HG03354 (cell line): ENCODE data around the gene RNF121.

Source experiments
- ATAC-seq: cut with Tn5 transposase; IDR thresholded peaks from one replicate; pipeline ENCODE4 v1.9.1; 2021; ENCODE audit warnings: mild to moderate bottlenecking; ENCODE audit not compliant: unreplicated experiment, poor library complexity, severe bottlenecking

RNF121 gene

DNA sequence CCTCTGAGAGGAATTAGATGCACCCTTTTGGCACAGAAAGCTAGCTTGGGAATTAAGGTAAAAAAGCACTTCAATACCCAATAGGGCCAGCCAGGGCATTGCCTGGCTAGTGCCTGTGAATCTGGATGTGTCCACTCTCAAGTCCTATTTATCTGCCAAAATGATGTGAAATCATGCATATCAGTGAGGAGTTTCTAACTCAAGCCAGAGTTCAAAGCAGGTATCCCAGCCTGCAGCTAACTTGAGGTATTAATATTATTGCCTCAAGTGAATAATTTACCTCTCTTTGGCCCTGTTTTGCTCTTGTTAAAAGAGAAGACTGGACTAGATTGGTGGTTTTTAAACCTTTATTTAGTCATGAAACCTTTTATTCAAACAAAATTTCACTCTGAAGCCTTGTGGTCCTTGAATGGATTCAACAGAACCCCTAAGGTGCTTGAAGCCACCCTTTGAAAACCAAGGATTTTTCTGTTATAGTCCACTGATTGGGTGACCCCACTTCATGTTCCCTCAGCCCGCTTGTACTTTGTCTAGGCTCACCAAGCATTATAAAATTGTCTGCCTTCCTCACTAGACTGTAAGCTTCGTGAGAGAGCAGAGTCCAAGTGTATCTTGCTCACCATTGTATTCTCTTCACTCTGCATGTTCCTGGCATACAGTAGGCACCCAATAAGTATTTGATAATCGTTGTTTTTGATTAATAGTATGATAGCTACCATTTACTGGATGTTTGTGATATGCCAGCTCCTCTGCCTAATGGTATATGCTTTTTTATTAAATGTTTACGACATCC is 4.5 kb downstream of the RNF121 start:
- ATAC-seq, result no peak

GRCh38 chr11:71934213-71934612 is 5.4 kb downstream of the RNF121 start:
- ATAC-seq, result no peak

DNA sequence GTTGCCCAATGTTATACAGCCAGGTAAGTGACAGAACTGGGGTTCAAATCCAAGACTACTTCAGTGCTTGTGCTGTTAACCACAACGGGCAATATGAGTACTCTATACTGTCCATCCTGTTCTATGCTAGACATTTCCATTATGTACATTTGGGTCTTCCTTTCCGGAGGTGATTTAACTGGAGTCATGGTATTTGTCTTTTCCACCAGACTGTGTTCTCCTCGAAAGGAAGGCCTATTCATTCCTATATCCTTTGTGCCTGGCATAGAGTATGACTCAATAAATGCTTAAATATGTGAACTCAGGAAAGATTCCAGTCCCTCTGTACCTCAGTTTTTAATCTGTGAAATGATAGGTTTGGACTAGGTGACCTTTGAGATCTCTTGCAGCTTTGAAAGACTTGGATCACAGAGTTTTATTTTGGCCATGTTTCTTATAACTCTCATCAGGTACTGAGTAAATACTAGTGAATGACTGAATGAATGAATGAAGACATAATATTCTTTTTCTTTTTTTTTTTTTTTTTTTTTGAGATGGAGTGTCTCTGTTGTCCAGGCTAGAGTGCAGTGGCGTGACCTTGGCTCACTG is 6.6 kb downstream of the RNF121 start:
- no peak for ATAC-seq

- ATAC-seq, result no peak
Measured at GRCh38 chr11:71936825-71937224, 8.0 kb downstream of the RNF121 start.

DNA sequence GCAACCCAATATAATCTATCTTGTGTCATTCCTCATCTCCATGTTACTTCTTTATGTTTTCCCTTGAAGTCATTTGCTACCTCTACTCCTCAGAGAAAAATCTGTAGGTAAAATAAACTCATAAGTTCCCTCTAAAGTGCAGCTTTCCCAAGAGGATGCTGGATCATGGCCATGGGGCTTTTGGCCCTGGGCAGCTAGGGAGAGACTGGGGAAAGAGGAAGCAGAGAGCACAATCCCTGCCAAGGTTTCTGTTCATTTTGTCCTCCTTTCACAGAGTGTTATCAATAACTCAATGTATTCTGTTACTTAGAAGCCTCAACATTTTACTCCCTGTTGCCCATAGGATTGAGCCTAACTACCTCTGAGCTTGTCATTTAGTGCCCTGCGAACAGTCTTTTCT is 9.0 kb downstream of the RNF121 start:
- no peak for ATAC-seq

GRCh38 chr11:71940561-71941219 is 11.8 kb downstream of the RNF121 start:
- no peak for ATAC-seq

DNA sequence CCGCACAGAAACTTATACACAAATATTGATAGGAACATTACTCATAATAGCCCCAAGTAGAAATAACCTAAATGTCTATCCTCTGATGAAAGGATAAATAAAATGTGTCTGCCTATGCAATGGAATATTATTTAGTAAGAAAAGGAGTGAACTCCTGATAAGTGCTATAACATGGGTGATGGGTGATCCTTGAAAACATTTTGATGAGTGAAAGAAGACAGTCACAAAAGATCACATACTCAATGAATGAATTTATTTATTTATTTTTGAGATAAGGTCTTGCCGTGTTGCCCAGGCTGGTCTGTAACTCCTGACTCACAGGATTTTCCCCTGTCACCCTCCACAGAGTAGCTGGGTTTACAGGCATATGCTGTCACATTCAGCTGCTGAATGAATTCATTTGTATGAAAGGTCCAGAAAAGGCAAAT is 17.3 kb downstream of the RNF121 start:
- ATAC-seq, result no peak

- no peak for ATAC-seq
Measured at GRCh38 chr11:71947498-71947897, 18.7 kb downstream of the RNF121 start.

- ATAC-seq, result no peak
Measured at GRCh38 chr11:71948314-71949027, 19.6 kb downstream of the RNF121 start.

GRCh38 chr11:71949034-71949433 is 20.2 kb downstream of the RNF121 start:
- no peak for ATAC-seq

GRCh38 chr11:71951741-71952310 is 23.0 kb downstream of the RNF121 start:
- no peak for ATAC-seq

DNA sequence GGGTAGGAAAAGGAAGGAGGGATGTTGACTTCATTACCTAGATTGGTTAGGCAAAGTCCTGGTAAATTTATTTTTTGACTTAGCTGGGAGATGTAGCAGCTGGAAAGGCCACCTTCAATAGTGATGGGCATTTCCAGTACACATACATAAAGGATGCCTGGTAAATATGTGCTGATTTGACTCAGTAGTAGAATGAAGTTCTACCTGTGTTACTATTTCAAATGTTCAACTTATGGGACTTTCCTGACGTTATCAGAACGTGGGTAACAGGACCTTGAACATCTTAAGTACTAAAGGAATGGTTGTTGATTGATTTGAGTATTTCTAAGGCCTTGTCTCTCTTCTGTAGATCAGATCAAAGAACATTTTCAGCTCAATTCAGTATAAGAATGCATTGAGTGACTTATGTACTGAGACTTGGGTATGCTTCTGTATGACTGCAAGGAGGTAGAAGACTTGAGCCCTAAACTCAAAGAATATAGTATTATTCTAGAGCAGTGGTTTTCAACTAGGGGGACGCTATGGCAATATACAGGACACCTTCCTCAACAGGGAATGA is 27.1 kb downstream of the RNF121 start:
- ATAC-seq, result no peak

DNA sequence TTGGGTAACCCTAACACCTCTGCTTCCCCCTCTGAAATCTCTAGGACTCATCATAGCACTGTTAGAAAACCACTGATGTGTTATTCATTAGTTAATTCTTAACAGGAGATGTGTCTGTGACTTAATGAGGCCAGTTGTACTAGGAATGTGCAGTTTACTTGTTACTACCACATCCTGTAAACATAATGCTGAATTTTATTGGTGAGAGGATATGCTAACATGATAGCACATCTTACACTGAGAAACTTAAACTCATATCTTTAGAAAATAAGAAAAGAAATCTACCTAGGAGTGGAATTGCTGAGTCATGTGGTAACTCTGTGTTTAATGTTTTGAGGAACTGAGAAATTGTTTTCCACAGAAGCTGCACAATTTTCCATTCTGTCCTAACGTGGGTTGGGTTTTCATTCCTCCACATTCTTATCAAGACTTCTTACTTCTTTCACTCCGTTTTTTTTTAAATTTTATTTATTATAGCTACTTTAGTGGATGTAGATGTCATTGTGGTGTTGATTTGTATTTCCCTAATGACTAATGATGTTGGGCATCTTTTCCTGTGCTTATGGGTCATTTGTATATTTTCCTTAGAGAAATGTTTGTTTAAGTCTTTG is 33.7 kb downstream of the RNF121 start:
- peak; percentile 77 for ATAC-seq

DNA sequence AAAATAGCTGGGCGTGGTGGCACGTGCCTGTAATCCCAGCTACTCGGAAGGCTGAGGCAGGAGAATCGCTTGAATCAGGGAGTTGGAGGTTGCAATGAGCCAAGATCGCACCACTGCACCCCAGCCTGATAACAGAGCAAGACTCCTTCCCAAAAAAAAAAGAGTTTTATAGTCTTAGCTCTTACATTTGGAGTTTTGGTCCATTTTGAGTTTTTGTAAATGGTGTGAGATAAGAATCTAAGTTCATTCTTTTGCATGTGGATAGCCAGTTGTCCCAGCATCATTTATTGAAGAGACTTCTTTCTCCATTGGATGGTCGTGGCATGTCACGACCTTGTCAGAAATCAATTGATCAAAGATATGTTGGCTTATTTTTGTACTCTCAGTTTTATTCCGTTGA is 34.6 kb downstream of the RNF121 start:
- ATAC-seq, result no peak

- ATAC-seq, result no peak
Measured at GRCh38 chr11:71964641-71965040, 35.8 kb downstream of the RNF121 start.

DNA sequence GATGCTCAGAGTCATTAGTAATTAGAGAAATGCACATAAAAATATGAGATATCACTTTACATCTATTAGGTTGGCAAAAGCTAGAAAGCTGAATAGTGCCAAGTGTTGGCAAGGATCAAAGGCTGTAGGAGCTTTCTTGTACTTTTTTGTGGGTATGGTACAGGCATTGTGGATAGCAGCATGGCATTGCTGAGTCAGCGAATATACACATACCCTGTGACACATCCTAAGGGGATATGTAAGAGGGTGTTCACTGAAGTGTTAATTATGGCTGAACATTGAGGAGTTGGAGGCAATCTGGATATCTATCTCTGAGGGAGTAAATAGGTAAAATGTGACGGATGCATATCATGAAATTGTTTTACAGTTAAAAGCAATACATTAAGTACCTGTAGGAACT is 42.8 kb downstream of the RNF121 start:
- no peak for ATAC-seq

DNA sequence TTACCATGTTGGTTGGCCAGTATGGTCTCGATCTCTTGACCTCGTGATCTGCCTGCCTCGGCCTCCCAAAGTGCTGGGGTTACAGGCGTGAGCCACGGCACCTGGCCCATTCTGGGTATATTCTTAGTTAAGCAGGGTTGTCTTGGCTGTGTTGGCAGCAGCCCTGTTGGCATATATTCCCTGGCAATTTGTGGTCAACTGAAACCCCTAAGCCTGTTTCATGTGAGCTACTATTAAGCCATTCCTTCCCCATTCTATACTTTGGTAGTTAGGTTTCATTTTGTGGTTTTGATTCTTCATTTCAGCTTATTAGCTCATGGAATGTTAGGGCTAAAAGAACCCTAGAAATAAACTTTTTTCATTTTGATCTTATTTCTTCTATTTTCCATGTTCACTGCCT is 47.7 kb downstream of the RNF121 start:
- ATAC-seq, result no peak

DNA sequence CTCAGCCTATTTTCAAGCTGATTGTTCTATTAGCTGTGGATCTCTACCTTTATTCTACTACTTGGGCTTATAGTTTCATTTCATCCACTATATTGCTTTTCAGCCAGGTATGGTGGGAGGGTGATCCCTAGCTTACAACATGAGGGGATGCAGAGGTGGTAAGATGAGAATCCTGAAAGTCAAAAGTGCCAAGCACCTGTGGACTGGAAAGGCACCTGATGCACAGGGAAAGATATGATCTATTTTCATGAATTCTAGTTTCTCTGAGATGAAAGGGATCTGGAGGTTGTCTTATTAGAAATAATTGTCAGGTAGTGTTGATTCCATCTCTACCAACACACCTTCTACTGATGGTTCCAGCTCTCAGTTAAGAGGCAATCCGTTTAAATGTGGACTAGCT is 48.2 kb downstream of the RNF121 start:
- ATAC-seq, result no peak

DNA sequence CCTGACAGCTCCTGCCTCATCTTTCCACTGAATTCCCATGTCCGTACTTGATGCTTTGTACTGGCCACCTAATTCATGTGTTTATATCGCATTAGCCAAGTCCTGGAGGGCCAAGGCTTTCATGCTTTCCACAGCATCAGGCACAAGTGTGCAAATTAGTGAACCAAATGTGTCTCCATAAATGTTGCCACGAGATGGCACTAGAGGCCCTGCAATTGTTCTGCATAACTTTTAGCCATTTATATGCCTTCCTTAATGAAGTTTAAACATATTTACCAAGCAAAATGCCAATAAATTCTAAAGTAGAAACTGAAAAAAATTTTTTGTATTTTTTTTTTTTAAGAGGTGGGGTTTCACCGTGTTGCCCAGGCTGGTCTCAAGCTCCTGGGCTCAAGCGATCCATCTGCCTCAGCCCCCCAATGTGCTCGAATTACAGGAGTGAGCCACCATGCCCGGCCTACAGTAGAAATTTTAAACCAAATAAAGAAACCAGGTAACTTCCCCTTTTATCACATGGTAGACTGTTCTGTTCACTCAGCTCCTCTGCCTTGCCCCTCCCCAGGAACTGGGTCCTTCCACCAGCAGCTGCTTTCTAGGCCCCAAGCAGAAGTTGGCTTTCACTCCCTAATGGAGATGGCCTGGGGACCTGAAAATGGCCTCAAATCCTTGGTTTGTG is 49.0 kb downstream of the RNF121 start:
- no peak for ATAC-seq
